WTC11 (cell line): ENCODE results near the gene TFG. TPM values are rescaled to one million over a fixed set of nuclear protein-coding genes. Genes with fewer than 3 reads are reported as not detected.

ENCODE experiments used
- ATAC-seq: fragments of 200-7000 bp; cut with Tn5 transposase; 2 replicates; pipeline ENCODE4 v1.10.0; 2021; ENCODE audit warnings: mild to moderate bottlenecking, moderate library complexity
- CTCF ChIA-PET: fragments of 300-600 bp; sonication (Branson Sonifier 250); formaldehyde crosslinking; loops from one replicate; lab custom pipeline; 2021; ENCODE audit warnings: antibody characterized with exemption; lab: Charles Lee
- POLR2A ChIA-PET: fragments of 350-600 bp; sonication (Branson Sonifier 250); formaldehyde crosslinking; loops from one replicate; lab custom pipeline; 2021; ENCODE audit warnings: antibody characterized with exemption; lab: Charles Lee
- DNase-seq: peaks from one replicate; pipeline ENCODE4 v3.0.0; 2021; ENCODE audit warnings: low spot score
- H3K27ac Mint-ChIP-seq: 2 replicates; pipeline ENCODE4 v1.8.0; 2021; ENCODE audit warnings: mixed read lengths
- H3K27me3 Mint-ChIP-seq: 2 replicates; pipeline ENCODE4 v1.8.0; 2021; ENCODE audit warnings: low read depth, mild to moderate bottlenecking, moderate library complexity, mixed read lengths
- H3K36me3 Mint-ChIP-seq: 2 replicates; pipeline ENCODE4 v1.8.0; 2021; ENCODE audit warnings: mixed read lengths
- H3K4me1 Mint-ChIP-seq: 2 replicates; pipeline ENCODE4 v1.8.0; 2022; ENCODE audit warnings: mixed read lengths
- H3K4me3 Mint-ChIP-seq: 2 replicates; pipeline ENCODE4 v1.8.0; 2021; ENCODE audit warnings: mild to moderate bottlenecking, moderate library complexity, mixed read lengths
- H3K9me3 Mint-ChIP-seq: 2 replicates; pipeline ENCODE4 v1.8.0; 2021; ENCODE audit warnings: mixed read lengths
- ATF1 ChIP-seq: sonication (generic); formaldehyde crosslinking; IDR thresholded peaks from 2 replicates; pipeline ENCODE4 v1.8.1; 2023; ENCODE audit warnings: mild to moderate bottlenecking, moderate library complexity, missing genetic modification reagents
- CTCF ChIP-seq: fragments of 200-600 bp; IDR thresholded peaks from 2 replicates; pipeline ENCODE4 v1.8.0; 2022; ENCODE audit warnings: antibody characterized with exemption
- E2F4 ChIP-seq: sonication (generic); formaldehyde crosslinking; IDR thresholded peaks from 2 replicates; pipeline ENCODE4 v1.8.1; 2022; ENCODE audit warnings: low read depth, mild to moderate bottlenecking, moderate library complexity, missing genetic modification reagents, borderline replicate concordance
- ELF4 ChIP-seq: sonication (generic); formaldehyde crosslinking; IDR thresholded peaks from 2 replicates; pipeline ENCODE4 v1.8.1; 2022; ENCODE audit warnings: low read depth, mild to moderate bottlenecking, moderate library complexity, missing genetic modification reagents
- EMX1 ChIP-seq: fragments of 250-450 bp; sonication (Bioruptor Pico); IDR thresholded peaks from 2 replicates; pipeline ENCODE4 v1.8.0; 2021; ENCODE audit warnings: mild to moderate bottlenecking
- ETV6 ChIP-seq: sonication (generic); formaldehyde crosslinking; IDR thresholded peaks from 2 replicates; pipeline ENCODE4 v1.8.1; 2022; ENCODE audit warnings: mild to moderate bottlenecking, missing genetic modification reagents
- FOXP1 ChIP-seq: sonication (generic); formaldehyde crosslinking; IDR thresholded peaks from 2 replicates; pipeline ENCODE4 v1.8.0; 2022; ENCODE audit warnings: missing genetic modification reagents, mild to moderate bottlenecking, moderate library complexity, borderline replicate concordance
- JUN ChIP-seq: sonication (generic); formaldehyde crosslinking; IDR thresholded peaks from 2 replicates; pipeline ENCODE4 v1.8.0; 2023; ENCODE audit warnings: mild to moderate bottlenecking, missing genetic modification reagents
- MXD4 ChIP-seq: fragments of 250-450 bp; sonication (Bioruptor Pico); IDR thresholded peaks from 2 replicates; pipeline ENCODE4 v1.8.0; 2021; ENCODE audit warnings: mild to moderate bottlenecking, moderate library complexity, borderline replicate concordance
- OVOL2 ChIP-seq: fragments of 250-450 bp; sonication (Bioruptor Pico); IDR thresholded peaks from 2 replicates; pipeline ENCODE4 v1.9.0; 2021; ENCODE audit warnings: mild to moderate bottlenecking, borderline replicate concordance
- PRDM15 ChIP-seq: sonication (generic); formaldehyde crosslinking; IDR thresholded peaks from 2 replicates; pipeline ENCODE4 v1.8.0; 2022; ENCODE audit warnings: missing genetic modification reagents
- STAT6 ChIP-seq: sonication (generic); formaldehyde crosslinking; conservative IDR thresholded peaks from 2 replicates; pipeline ENCODE4 v1.8.1; 2023; ENCODE audit warnings: mild to moderate bottlenecking, low read depth, missing genetic modification reagents, moderate library complexity
- USF2 ChIP-seq: sonication (generic); formaldehyde crosslinking; IDR thresholded peaks from 2 replicates; pipeline ENCODE4 v1.8.1; 2023; ENCODE audit warnings: mild to moderate bottlenecking, missing genetic modification reagents, moderate library complexity
- ZMAT4 ChIP-seq: fragments of 250-450 bp; sonication (Bioruptor Pico); IDR thresholded peaks from 2 replicates; pipeline ENCODE4 v1.9.0; 2021; ENCODE audit warnings: mild to moderate bottlenecking
- ZNF317 ChIP-seq: sonication (generic); formaldehyde crosslinking; IDR thresholded peaks from 2 replicates; pipeline ENCODE4 v1.8.1; 2023; ENCODE audit warnings: low read depth, mild to moderate bottlenecking, moderate library complexity, missing genetic modification reagents, borderline replicate concordance
- ZNF512 ChIP-seq: sonication (generic); formaldehyde crosslinking; IDR thresholded peaks from 2 replicates; pipeline ENCODE4 v1.8.1; 2022; ENCODE audit warnings: missing genetic modification reagents, borderline replicate concordance
- ZNF532 ChIP-seq: fragments of 250-450 bp; sonication (Bioruptor Pico); IDR thresholded peaks from 2 replicates; pipeline ENCODE4 v1.9.0; 2021; ENCODE audit warnings: mild to moderate bottlenecking, borderline replicate concordance
- ZNF671 ChIP-seq: fragments of 250-450 bp; sonication (Bioruptor Pico); IDR thresholded peaks from 2 replicates; pipeline ENCODE4 v1.8.0; 2021; ENCODE audit warnings: mild to moderate bottlenecking
- total RNA-seq: library from RNA; stranded (reverse); gene quantifications from 3 replicates; pipeline ENCODE4 v1.2.3, GENCODE V29; 2021

The TFG gene
- total RNA-seq, 1 experiment from 2014 or later: 64.9 TPM

GRCh38 chr3:100702980-100703345 lies 6.3 kb upstream of the TFG start:
- Mint-ChIP-seq H3K36me3 (no peaks in the 10 kb centered on the region), H3K4me1 (no peaks in the 10 kb centered on the region), H3K4me3 (no peak overlapping the region), H3K27ac (no peak overlapping the region), H3K27me3 (peaks cover 54% of the 10 kb centered on the region), H3K9me3 (no peaks in the 10 kb centered on the region; the same call in 1 of the 2 replicates)
- TF ChIP-seq FOXP1 (CRISPR knock-in tag) (no peak), MXD4 (CRISPR knock-in tag) (no peak), EMX1 (CRISPR knock-in tag) (no peak), E2F4 (CRISPR knock-in tag) (no peak), ELF4 (CRISPR knock-in tag) (no peak), OVOL2 (CRISPR knock-in tag) (no peak), JUN (CRISPR knock-in tag) (no peak), PRDM15 (CRISPR knock-in tag) (no peak), STAT6 (CRISPR knock-in tag) (no peak), ETV6 (CRISPR knock-in tag) (no peak), CTCF (no peak), ZNF532 (no peak), ZMAT4 (CRISPR knock-in tag) (no peak), USF2 (CRISPR knock-in tag) (no peak), ZNF317 (CRISPR knock-in tag) (no peak), ATF1 (CRISPR knock-in tag) (no peak), ZNF671 (no peak), ZNF512 (CRISPR knock-in tag) (no peak)
- ChIA-PET POLR2A (no interaction called here), CTCF (no interaction called here)
- no peak for DNase-seq
- ATAC-seq: no peak
